Adrenal gland (tissue), 5 donors: ENCODE results near the gene NELFCD.
"Not testable (repeated sequence)": the region's sequence is repeated elsewhere in the genome, so short reads cannot be mapped to it uniquely, and the experiment has no call there.

Experiments
- CTCF ChIP-seq, 6 experiments: fragments of 450-650 bp in 4 of 6; fragments of 200-600 bp in 2 of 6; sonication (generic) in 1 of 6; IDR thresholded peaks; 1 replicate in 5 of 6; 2 replicates in 1 of 6; pipeline versions ENCODE4 v1.5.1 to v1.8.0; 2016 to 2021; ENCODE audit warnings: antibody characterized with exemption in 6 of 6, mild to moderate bottlenecking in 2 of 6, moderate library complexity in 1 of 6
- POLR2A ChIP-seq, 2 donors: fragments of 450-650 bp; IDR thresholded peaks; one replicate each; pipeline ENCODE4 v1.6.1; 2017; ENCODE audit warnings: antibody characterized with exemption in 2 of 2, mild to moderate bottlenecking in 2 of 2, moderate library complexity in 1 of 2
- donor health status: DM: no; HTN: no; CAD: no.

- not testable (repeated sequence) for TF ChIP-seq POLR2A, CTCF (IDR thresholded peaks at IDR 0.05)
These were observed 33.2 kb upstream of the NELFCD start for GRCh38 chr20:58947797-58948388.
